GM18870 (cell line): Measurements from ENCODE around the gene PCYT2.

ENCODE experiments used
- ATAC-seq: cut with Tn5 transposase; IDR thresholded peaks from one replicate; pipeline ENCODE4 v1.9.1; 2021; ENCODE audit warnings: moderate library complexity; ENCODE audit not compliant: unreplicated experiment

Gene PCYT2

DNA sequence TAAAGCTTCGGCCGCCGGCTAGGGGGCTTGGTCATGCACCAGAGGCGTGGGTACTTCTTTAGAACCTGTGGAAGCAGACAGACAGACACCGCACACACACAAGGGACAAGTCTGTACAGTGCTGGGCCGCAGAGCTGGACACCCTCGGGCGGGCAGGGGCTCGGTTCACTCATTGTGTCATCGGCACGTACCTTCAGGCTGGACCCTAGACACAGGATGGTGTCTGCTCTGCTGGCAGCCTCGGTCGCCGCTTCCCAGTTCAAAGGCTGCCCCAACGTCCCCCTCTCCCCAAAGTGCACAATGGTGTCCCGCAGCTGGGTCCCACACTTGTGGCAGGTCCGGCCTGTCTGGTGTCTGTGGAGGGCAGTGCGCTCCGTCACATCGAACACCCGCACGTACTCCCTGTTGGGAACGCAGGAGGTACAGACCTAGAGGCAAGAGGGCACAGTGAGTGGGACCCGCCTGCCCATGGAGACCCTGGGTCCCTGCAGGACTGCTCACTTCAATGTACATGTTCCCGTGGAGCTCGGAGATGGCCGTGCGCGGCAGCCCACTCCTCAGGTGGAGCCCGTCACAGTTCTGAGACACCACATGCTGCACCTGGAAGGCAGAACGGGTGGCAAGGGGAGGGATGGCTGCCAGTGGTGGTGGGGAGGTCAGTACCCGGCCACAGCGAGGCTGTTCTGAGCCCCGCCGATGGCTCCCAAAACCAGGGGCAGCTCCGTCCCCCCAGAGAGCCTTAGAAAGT, 3.1 kb upstream of the PCYT2 start:
- no peak for ATAC-seq

GRCh38 chr17:81913394-81914102, 2.3 kb upstream of the PCYT2 start:
- ATAC-seq: no peak

DNA sequence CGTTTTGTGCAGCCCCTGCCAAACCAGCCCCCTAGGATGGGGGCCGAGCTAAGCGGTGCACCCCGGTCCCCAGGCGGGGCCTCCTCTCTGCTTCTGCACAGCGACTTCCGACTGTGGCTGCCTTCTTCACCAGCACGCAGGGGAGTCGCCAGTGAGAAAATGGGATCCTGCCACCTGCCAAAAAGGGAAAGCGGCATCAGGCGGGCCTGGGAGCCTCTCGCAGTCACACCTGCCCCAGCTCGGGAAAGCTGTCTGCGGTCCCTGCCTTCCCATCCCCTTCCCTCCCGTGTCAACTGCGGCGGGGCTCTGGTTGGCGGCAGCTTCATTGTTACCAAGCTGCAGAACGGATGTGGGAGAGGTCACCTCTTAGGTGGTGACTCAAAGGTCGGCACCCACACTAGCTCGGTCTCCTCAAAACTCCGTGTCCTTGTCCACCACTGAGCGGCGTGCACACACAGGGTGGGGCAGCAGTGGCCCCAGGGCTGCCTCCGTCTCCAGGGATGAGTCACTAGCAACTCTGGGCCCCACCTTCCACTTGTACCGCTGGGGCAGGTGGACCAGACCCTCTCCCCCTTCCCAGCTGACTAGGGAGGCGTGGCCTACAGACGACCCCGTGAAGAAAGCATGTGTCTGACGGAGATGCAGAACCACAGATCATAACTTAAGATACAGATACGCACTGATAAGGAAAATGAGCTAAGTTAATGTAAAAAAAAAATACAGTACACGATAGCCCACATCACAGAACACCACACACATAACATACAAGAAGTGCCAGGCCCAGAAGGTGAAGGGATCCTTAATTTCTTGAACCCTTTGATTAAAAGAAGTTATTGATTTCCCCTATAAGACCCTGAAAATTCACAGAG, 1.5 kb upstream of the PCYT2 start:
- no peak for ATAC-seq

DNA sequence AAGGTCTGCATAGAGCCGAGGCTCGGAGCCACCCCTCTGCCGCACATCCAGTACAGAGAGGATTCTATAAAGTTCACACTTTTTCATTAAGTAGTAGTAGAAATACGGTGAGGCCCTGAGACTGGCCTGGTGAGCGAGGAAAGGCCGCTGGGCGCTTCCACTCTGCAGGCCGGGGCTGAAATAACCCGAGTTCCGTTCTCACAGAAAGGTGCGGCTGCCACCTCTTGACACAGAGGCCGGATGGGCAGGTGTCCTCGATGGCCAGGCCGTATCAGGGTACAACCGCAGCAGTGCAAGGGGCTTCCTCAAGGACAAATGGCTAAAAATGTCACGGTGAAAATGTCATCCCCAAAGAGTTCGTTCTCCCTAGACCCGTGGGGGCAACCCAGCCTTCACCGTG, 770 bp upstream of the PCYT2 start:
- no peak for ATAC-seq

DNA sequence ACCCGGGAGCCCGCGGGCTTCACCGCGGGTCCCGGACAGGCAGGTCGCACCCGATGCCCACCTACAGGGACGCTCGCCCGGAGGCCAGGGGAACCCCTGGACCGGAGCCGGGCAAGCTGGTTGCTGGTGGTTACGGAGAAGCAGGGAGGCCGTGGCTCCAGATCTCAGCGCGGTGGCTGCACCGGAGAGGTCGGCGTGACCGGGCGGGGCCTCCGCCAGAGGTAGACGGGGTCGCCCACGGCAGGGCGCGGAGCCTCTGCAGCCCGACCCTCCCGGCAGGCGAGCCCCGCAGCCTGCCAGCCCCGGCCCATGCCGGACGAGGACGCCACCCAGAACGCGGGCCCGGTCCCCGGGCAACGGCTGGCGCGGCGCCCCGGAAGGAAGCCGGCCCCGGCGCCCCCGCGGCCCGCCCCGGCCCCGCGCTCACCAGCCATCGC, 341 bp downstream of the PCYT2 start:
- no peak for ATAC-seq

GRCh38 chr17:81909966-81910839, 996 bp downstream of the PCYT2 start:
- no peak for ATAC-seq

- no peak for ATAC-seq
Measured at GRCh38 chr17:81909231-81909630, 2.0 kb downstream of the PCYT2 start.

DNA sequence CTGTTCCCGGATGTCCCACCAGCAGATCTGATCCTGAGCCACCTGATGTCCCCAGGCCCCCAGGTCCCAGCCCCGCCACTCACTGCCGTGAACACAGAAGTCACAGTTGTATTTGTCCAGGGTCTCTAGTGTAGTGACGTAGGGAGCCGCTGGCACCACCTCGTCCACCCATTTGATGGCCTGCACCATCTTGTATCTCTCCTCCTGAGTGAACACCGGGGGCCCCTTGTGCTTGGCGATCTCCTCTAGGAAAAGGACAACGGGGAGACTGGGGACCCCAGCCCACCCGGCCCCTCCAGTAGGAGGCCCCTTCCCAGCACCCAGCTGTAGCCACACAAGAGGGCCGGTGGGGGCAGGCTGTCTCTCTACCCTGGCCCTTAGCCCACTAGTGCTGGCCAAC, 2.4 kb downstream of the PCYT2 start:
- no peak for ATAC-seq

DNA sequence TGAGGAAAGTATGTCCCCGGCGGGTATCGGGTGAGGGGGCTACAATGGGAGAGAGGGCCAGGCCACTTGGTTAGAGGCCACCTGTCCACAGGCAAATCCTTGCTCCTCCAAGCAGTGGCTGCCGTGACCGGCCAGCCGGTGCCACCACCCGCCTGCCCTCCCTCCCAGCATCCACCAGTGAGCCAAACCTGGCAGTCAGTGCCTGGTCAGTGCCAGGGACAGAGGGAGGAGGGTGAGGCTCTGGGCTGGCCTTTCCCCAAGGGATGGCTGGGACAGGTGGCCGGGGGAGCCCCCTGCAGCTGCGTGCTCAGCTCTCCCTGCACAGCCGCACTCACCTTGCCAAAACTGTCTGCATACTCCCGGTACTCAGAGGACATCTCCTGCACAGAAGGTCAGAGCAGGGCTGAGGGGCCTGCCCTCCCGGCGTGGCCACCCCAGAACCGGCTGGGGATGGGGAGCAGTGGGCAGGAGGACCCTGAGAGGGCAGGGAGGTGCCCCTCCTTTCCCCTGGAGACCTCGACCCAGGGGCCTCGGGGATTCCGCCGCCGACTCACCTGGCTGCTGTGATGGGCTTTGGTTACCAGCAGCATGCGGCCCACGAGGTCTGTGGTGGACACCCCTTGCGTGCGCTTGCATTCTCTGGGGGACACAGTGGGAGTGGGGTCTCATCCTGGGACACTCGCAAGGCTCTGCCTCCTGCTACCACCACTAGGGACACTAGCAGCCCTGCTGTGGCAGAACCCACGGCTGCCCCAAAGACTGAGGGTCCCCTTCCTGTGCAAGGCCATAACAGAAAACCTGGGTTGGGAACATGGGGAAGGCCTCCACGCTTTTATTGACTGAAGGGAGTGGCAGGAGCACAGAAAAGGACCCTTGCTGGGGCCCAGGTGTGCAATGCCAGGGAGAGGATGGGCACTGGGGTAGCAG, 3.7 kb downstream of the PCYT2 start:
- no peak for ATAC-seq

GRCh38 chr17:81906476-81907218, 4.6 kb downstream of the PCYT2 start:
- no peak for ATAC-seq

DNA sequence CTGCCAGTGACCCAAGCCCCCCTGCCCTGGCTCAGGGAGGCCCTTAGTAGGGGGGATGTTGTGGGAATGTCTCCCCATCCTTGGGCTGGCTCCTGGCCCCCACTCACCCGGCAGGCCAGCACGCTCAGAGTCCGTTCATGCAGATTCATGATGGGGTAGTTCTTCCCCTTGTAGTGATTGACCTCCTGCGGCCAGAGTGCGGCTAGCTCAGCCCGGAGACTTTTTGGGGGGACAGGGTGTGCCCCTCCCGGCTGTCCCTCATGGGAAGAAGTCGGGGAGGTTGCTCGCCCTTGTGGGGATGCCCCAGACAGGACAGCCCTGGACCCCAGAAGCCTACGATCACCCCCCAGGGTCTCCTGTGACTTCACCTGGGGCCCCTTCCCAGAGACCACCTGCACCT, 5.2 kb downstream of the PCYT2 start:
- no peak for ATAC-seq

DNA sequence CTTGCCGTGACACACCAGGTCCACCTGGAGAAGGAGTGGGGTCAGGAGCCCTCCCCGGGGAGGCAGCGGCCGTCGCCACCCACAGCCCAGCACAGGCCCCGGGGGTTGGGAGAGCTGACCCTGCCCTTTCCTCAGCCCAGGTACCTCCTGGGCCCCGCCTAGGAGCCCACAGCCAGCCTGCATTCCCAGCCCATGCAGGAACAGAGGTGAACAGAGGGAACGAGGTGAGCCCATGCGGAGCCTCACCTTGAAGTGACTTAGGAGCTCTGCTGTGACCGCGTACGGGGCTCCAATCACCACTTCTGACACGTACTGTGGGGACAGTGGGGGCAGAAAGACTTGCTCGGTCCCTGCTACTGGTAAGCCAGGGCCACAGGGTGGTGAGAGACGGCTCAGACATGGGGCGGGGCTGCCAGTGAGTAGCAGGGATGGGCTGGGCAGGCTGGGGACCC, 5.7 kb downstream of the PCYT2 start:
- no peak for ATAC-seq

DNA sequence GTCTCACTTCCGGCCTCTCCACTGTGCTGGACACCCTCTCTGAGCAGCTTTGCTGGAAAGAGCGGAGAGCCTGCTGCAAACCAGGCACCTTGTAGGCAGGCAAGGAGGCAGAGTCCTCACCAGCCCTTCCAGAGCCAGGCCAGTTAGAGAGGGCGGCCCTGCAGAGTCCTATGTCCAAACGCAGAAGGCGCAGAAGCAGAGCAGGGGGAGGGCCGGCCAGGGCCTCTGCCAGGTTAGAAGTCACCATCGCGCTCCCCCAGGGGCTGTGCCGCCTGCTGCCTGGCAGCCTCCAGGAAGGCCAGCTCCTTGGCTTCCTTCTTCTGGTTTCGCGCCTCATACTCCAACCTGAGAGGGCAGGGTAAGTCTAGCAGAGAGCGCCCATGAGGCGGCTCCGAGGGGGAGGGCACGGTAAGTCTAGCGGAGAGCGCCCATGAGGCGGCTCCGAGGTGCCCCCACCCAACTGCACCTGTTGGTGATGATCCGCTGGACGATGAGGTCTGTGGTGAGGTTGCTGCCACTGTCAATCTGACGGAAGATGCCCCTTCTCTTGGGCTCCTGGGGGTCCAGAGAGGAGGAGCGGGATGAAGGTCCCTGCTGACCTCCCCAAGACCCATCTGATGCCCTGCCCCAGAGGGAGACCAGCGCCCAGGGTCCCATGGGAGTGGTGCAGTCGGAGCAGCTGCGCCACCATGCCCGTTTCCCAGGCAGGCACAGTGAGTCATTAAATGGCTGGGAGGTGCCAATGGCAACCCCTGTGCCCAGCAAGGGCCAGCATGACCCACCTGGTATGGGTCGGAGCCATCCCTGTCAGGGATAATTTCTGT, 6.4 kb downstream of the PCYT2 start:
- no peak for ATAC-seq

GRCh38 chr17:81903896-81904599, 7.2 kb downstream of the PCYT2 start:
- ATAC-seq: no peak

- no peak for ATAC-seq
Measured at GRCh38 chr17:81903415-81903831, 7.8 kb downstream of the PCYT2 start.

- ATAC-seq: no peak
Measured at GRCh38 chr17:81902653-81903414, 8.4 kb downstream of the PCYT2 start.
